H9 (cell line): ENCODE data around the gene EGFL6. TPM values are rescaled to one million over a fixed set of nuclear protein-coding genes. Genes with fewer than 3 reads are reported as not detected.

Experiments
- DNase-seq: peaks from one replicate; pipeline ENCODE4 v3.0.0-alpha.2; 2017
- H2AFZ ChIP-seq: one replicate; pipeline ENCODE4 v1.6.1; 2013; ENCODE audit warnings: mild to moderate bottlenecking, low read length, control low read depth, moderate library complexity
- H2AK5ac ChIP-seq: 2 replicates; pipeline ENCODE4 v1.6.1; 2013; ENCODE audit warnings: low read length, control low read depth, mixed read lengths; ENCODE audit not compliant: insufficient read length
- H2BK120ac ChIP-seq: one replicate; pipeline ENCODE4 v1.6.1; 2013; ENCODE audit warnings: low read depth, mild to moderate bottlenecking, low read length, control low read depth, inconsistent platforms; ENCODE audit not compliant: poor library complexity, severe bottlenecking
- H2BK12ac ChIP-seq: 2 replicates; pipeline ENCODE4 v1.6.1; 2013; ENCODE audit warnings: low read length, control low read depth, mixed read lengths, low read depth; ENCODE audit not compliant: insufficient read length
- H2BK15ac ChIP-seq: 2 replicates; pipeline ENCODE4 v1.6.1; 2013; ENCODE audit warnings: low read depth, low read length, control low read depth
- H2BK20ac ChIP-seq: one replicate; pipeline ENCODE4 v1.6.1; 2013; ENCODE audit warnings: low read depth, mild to moderate bottlenecking, low read length, control low read depth, inconsistent platforms; ENCODE audit not compliant: poor library complexity, severe bottlenecking
- H2BK5ac ChIP-seq: 2 replicates; pipeline ENCODE4 v1.6.1; 2013; ENCODE audit warnings: low read length, control low read depth, mixed read lengths; ENCODE audit not compliant: insufficient read length
- H3K14ac ChIP-seq: 2 replicates; pipeline ENCODE4 v1.6.1; 2013; ENCODE audit warnings: low read length, control low read depth; ENCODE audit not compliant: insufficient read depth
- H3K18ac ChIP-seq: 2 replicates; pipeline ENCODE4 v1.6.1; 2013; ENCODE audit warnings: low read depth, mild to moderate bottlenecking, mixed read lengths, low read length, control low read depth; ENCODE audit not compliant: insufficient read length
- H3K23ac ChIP-seq: 2 replicates; pipeline ENCODE4 v1.6.1; 2013; ENCODE audit warnings: low read length, control low read depth, mixed read lengths, low read depth; ENCODE audit not compliant: insufficient read length
- H3K23me2 ChIP-seq: 2 replicates; pipeline ENCODE4 v1.6.1; 2013; ENCODE audit warnings: low read depth, mild to moderate bottlenecking, mixed read lengths, low read length, control low read depth; ENCODE audit not compliant: insufficient read length, poor library complexity, severe bottlenecking
- H3K27ac ChIP-seq: 2 replicates; pipeline ENCODE4 v1.5.1; 2013; ENCODE audit warnings: low read length, control low read depth, mixed read lengths, low read depth; ENCODE audit not compliant: insufficient read length
- H3K27me3 ChIP-seq: 2 replicates; pipeline ENCODE4 v1.6.1; 2013; ENCODE audit warnings: low read length, control low read depth, inconsistent platforms; ENCODE audit not compliant: insufficient read depth
- H3K4ac ChIP-seq: 2 replicates; pipeline ENCODE4 v1.6.1; 2013; ENCODE audit warnings: low read depth, mild to moderate bottlenecking, control low read depth, inconsistent platforms, low read length, moderate library complexity
- H3K4me1 ChIP-seq: 2 replicates; pipeline ENCODE4 v1.6.1; 2013; ENCODE audit warnings: low read length, control low read depth, inconsistent platforms; ENCODE audit not compliant: insufficient read depth
- H3K4me2 ChIP-seq: 2 replicates; pipeline ENCODE4 v1.6.1; 2013; ENCODE audit warnings: low read length, control low read depth, mixed read lengths; ENCODE audit not compliant: insufficient read length, insufficient read depth
- H3K56ac ChIP-seq: 2 replicates; pipeline ENCODE4 v1.6.1; 2013; ENCODE audit warnings: low read depth, mild to moderate bottlenecking, mixed read lengths, low read length, control low read depth; ENCODE audit not compliant: insufficient read length
- H3K79me1 ChIP-seq: 2 replicates; pipeline ENCODE4 v1.6.1; 2013; ENCODE audit warnings: low read depth, mild to moderate bottlenecking, moderate library complexity, low read length, control low read depth, inconsistent platforms; ENCODE audit not compliant: insufficient read depth, poor library complexity, severe bottlenecking
- H3K79me2 ChIP-seq: 2 replicates; pipeline ENCODE4 v1.6.1; 2013; ENCODE audit warnings: low read length, control low read depth, inconsistent platforms; ENCODE audit not compliant: insufficient read depth
- H3K9ac ChIP-seq: 2 replicates; pipeline ENCODE4 v1.6.1; 2013; ENCODE audit warnings: low read length, control low read depth, mixed read lengths; ENCODE audit not compliant: insufficient read length; ENCODE audit errors: extremely low read depth
- H3K9me3 ChIP-seq: one replicate; pipeline ENCODE4 v1.6.1; 2013; ENCODE audit warnings: low read depth, low read length, inconsistent platforms; ENCODE audit not compliant: control insufficient read depth
- H3T11ph ChIP-seq: one replicate; pipeline ENCODE4 v1.6.1; 2013; ENCODE audit warnings: mild to moderate bottlenecking, low read length, control low read depth, inconsistent platforms
- H4K20me1 ChIP-seq: one replicate; pipeline ENCODE4 v1.6.1; 2013; ENCODE audit not compliant: control insufficient read depth, insufficient read length, insufficient read depth
- H4K5ac ChIP-seq: 2 replicates; pipeline ENCODE4 v1.6.1; 2013; ENCODE audit warnings: low read depth, mild to moderate bottlenecking, mixed read lengths, low read length, control low read depth; ENCODE audit not compliant: insufficient read length
- H4K8ac ChIP-seq: replicated peaks from 2 replicates; pipeline ENCODE4 v1.6.1; 2013; ENCODE audit warnings: low read length, control low read depth, mixed read lengths, low read depth; ENCODE audit not compliant: insufficient read length
- H4K91ac ChIP-seq: 2 replicates; pipeline ENCODE4 v1.6.1; 2013; ENCODE audit warnings: low read depth, mild to moderate bottlenecking, moderate library complexity, mixed read lengths, low read length, control low read depth; ENCODE audit not compliant: insufficient read length
- H3K27ac Mint-ChIP-seq, 3 experiments: 2 replicates in 2 of 3; 3 replicates in 1 of 3; pipeline ENCODE4 v1.8.0; 2020 to 2021; ENCODE audit warnings: mixed read lengths in 3 of 3, mild to moderate bottlenecking in 1 of 3, moderate library complexity in 1 of 3
- H3K27me3 Mint-ChIP-seq: 2 replicates; pipeline ENCODE4 v1.8.0; 2021; ENCODE audit warnings: low read depth, mild to moderate bottlenecking, moderate library complexity, mixed read lengths
- H3K36me3 Mint-ChIP-seq, 3 experiments: 2 replicates in 2 of 3; 3 replicates in 1 of 3; pipeline ENCODE4 v1.8.0; 2020 to 2021; ENCODE audit warnings: low read depth in 3 of 3, mixed read lengths in 3 of 3; ENCODE audit not compliant: insufficient read depth in 1 of 3
- H3K4me1 Mint-ChIP-seq, 2 experiments: 2 replicates each; pipeline ENCODE4 v1.8.0; 2020; ENCODE audit warnings: mixed read lengths in 2 of 2
- H3K4me3 Mint-ChIP-seq, 2 experiments: 2 replicates in 1 of 2; 3 replicates in 1 of 2; pipeline ENCODE4 v1.8.0; 2020 to 2021; ENCODE audit warnings: mild to moderate bottlenecking in 2 of 2, mixed read lengths in 2 of 2, moderate library complexity in 1 of 2
- H3K9me3 Mint-ChIP-seq, 2 experiments: 2 replicates in 1 of 2; 3 replicates in 1 of 2; pipeline ENCODE4 v1.8.0; 2020; ENCODE audit warnings: mild to moderate bottlenecking in 2 of 2, mixed read lengths in 2 of 2, moderate library complexity in 1 of 2
- WGBS: extraction: QIAGEN DNeasy Blood & Tissue Kit; methylation state at CpG from one replicate; pipeline ENCODE4 v1.1.7; 2013; ENCODE audit warnings: missing lambda C conversion rate, low lambda C conversion rate, mixed read lengths; ENCODE audit not compliant: insufficient read length; ENCODE audit errors: extremely low coverage; 5-methylcytosine and 5-hydroxymethylcytosine counted together
- total RNA-seq: library from RNA; stranded (reverse); gene quantifications from 2 replicates; pipeline ENCODE4 v1.2.1, GENCODE V29; 2021
- TF ChIP-seq, protein P1 (sequence below): fragments of 200-600 bp; sonication (generic); conservative IDR thresholded peaks from 3 replicates; pipeline ENCODE4 v1.8.0; 2021; ENCODE audit warnings: antibody characterized with exemption, mild to moderate bottlenecking

The EGFL6 gene
- total RNA-seq, 1 experiment from 2014 or later: 0.94 TPM

DNA sequence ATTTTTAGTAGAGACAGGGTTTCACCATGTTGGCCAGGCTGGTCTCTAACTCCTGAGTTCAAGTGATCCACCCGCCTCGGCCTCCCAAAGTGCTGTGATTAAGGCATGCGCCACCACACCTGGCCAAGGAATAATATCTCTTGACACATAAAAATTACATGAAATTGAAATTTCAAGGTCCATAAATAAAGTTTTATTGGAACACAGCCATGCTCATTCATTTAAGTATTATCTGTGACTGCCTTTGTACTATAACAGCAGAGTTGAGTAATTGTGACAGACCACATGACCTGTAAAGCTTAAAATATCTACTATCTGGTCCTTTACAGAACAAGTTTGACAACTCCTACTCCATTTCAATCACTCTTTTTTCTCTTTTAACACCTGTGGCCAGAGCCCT lies 17.8 kb upstream of the EGFL6 start:
- Mint-ChIP-seq H3K4me1 (no peaks in the 10 kb centered on the region), H3K9me3 (peaks cover 28 to 30% of the 10 kb centered on the region in 2 experiments), H3K27me3 (peaks cover 4% of the 10 kb centered on the region; the same call in 1 of the 2 replicates), H3K4me3 (no peak overlapping the region), H3K27ac (no peak overlapping the region), H3K36me3 (peaks cover 0 to 2% (median 2%) of the 10 kb centered on the region in 3 experiments; a peak in 2 of 7 replicates)
- DNase-seq: no peak
- H2BK20ac ChIP-seq: no peak overlapping the region
- no peaks in the 10 kb centered on the region for H3K27me3 ChIP-seq
- H3T11ph ChIP-seq: no peak overlapping the region
- H3K9me3 ChIP-seq: no peaks in the 10 kb centered on the region
- no peak overlapping the region for H3K56ac ChIP-seq
- no peaks in the 10 kb centered on the region for H3K23me2 ChIP-seq
- no peak overlapping the region for H2AK5ac ChIP-seq
- H3K4ac ChIP-seq: no peak overlapping the region
- no peak overlapping the region for H2BK5ac ChIP-seq
- no peak overlapping the region for H4K91ac ChIP-seq
- no peak overlapping the region for H3K18ac ChIP-seq
- no peaks in the 10 kb centered on the region for H4K20me1 ChIP-seq
- no peaks in the 10 kb centered on the region for H3K79me2 ChIP-seq
- H2BK12ac ChIP-seq: no peak overlapping the region
- H3K14ac ChIP-seq: no peak overlapping the region
- no peak overlapping the region for H4K8ac ChIP-seq
- no peaks in the 10 kb centered on the region for H3K4me1 ChIP-seq
- TF ChIP-seq, protein P1, sequence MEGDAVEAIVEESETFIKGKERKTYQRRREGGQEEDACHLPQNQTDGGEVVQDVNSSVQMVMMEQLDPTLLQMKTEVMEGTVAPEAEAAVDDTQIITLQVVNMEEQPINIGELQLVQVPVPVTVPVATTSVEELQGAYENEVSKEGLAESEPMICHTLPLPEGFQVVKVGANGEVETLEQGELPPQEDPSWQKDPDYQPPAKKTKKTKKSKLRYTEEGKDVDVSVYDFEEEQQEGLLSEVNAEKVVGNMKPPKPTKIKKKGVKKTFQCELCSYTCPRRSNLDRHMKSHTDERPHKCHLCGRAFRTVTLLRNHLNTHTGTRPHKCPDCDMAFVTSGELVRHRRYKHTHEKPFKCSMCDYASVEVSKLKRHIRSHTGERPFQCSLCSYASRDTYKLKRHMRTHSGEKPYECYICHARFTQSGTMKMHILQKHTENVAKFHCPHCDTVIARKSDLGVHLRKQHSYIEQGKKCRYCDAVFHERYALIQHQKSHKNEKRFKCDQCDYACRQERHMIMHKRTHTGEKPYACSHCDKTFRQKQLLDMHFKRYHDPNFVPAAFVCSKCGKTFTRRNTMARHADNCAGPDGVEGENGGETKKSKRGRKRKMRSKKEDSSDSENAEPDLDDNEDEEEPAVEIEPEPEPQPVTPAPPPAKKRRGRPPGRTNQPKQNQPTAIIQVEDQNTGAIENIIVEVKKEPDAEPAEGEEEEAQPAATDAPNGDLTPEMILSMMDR: no peak
- no peak overlapping the region for H3K9ac ChIP-seq
- H2AFZ ChIP-seq: no peak overlapping the region
- no peak overlapping the region for H4K5ac ChIP-seq
- no peak overlapping the region for H2BK120ac ChIP-seq
- H3K4me2 ChIP-seq: no peak overlapping the region
- no peaks in the 10 kb centered on the region for H3K79me1 ChIP-seq
- no CpG with 5 or more reads among the region's 3 CpGs for WGBS
- no peak overlapping the region for H3K23ac ChIP-seq
- no peak overlapping the region for H3K27ac ChIP-seq
- H2BK15ac ChIP-seq: no peak overlapping the region
